GM18873 (cell line): ENCODE results near the gene PRRT4.

Experiments
- ATAC-seq: cut with Tn5 transposase; IDR thresholded peaks from one replicate; pipeline ENCODE4 v1.9.1; 2021; ENCODE audit warnings: mild to moderate bottlenecking, moderate library complexity, moderate number of reproducible peaks; ENCODE audit not compliant: unreplicated experiment, low FRiP score

The PRRT4 gene

GRCh38 chr7:128378637-128379036 is 17.1 kb upstream of the PRRT4 start:
- ATAC-seq: no peak

- no peak for ATAC-seq
Observed at GRCh38 chr7:128376077-128376476, 14.6 kb upstream of the PRRT4 start.

GRCh38 chr7:128374041-128374440 is 12.6 kb upstream of the PRRT4 start:
- no peak for ATAC-seq

- ATAC-seq: no peak
Observed at GRCh38 chr7:128373606-128374005, 12.1 kb upstream of the PRRT4 start.

DNA sequence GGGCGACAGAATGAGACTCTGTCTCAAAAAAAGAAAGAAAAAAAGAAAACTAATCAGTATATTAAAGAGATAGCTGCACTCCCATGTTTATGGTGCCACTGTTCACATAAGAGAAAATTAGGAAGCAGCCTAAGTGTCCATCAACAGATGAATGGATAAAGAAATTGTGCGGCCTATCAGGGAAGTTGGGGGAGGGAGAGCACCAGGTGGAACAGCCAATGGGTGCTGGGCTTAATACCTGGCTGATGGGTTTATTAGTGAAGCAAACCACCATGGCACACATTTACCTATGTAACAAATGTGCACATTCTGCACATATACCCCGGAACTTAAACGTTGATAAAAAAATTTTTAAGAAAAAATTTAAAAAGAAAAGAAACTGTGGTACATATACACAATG is 9.0 kb upstream of the PRRT4 start:
- no peak for ATAC-seq

DNA sequence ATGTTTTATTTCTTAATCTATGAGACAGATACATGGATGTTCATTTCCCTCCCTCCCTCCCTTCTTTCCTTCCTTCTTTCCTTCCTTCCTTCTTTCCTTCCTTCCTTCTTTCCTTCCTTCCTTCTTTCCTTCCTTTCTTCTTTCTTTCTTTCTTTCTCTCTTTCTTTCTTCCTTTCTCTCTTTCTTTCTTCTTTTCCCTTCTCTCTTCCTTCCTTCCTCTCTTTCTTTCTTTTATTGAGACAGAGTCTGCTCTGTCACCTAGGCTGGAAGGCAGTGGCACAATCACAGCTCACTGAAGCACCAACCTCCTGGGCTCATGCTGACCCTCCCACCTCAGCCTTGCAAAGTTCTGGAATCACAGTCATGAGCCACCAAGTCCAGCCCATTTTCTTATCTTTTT is 5.5 kb upstream of the PRRT4 start:
- no peak for ATAC-seq

GRCh38 chr7:128366300-128366699 is 4.8 kb upstream of the PRRT4 start:
- no peak for ATAC-seq

DNA sequence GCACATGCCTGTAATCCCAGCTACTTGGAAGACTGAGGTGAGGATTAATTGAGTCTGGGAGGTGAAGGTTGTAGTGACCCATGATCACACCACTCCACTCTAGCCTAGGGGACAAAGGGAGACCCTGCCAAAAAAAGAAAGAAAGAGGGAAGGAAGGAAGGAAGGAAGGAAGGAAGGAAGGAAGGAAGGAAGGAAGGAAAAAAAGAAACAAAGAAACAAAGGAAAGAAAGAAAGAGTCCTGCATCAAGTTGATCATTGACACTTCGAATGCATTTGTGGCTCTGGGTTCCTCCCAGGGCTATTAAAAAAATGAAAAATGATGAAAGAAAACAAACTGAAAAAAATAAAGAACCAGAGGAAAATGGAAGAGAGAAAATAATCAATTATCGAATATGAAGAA is 3.9 kb upstream of the PRRT4 start:
- no peak for ATAC-seq

DNA sequence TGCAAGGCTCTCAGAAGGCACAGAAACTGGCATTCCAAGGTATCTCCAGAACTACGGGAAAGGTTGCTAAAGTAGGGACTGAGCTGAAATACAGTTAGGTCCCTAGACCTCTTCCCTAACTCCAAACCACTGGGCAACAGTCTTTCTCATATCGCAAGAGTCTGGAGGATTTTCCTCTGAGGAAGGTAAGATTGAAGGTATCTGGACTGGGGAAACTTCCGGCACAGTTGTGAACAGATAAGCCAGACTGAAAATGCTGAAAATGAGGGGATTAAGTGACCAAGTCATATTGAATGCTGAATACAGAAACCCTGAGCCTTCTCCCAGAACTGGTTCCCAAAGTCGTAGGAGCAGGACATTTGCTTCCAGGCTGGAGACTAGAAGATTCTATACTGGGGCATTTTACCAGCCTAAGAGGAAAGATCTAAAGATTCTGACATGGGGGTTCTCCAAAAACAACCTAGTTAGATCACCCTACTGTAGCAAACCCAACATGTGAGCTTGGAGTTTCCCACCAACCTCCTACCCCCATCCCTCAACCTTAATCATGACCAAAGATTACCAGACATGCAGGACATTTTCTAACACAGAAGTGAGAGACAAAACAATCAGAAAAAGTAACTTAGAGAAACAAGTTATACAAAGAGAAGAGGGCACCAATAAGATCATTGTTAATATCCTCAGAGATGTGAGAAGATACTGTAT is 2.8 kb upstream of the PRRT4 start:
- no peak for ATAC-seq

GRCh38 chr7:128363261-128363721 is 1.8 kb upstream of the PRRT4 start:
- ATAC-seq: no peak

DNA sequence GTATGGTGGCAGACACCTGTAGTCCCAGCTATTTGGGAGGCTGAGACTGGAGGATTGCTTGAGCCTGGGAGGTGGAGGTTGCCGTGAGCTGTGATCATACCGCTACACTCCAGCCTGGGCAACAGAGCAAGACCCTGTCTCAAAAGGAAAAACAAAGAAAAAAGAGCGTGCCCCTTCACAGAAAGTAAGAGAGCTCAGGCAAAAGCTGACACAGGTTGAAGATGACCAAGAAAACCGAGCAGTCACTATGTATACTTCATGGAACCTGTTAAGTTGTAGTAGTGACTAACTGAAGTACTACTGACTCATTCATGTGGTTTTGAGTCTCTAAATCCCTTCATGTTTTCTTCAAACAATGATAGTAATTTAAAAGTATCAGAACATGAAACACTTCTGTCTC is 1.2 kb upstream of the PRRT4 start:
- no peak for ATAC-seq

DNA sequence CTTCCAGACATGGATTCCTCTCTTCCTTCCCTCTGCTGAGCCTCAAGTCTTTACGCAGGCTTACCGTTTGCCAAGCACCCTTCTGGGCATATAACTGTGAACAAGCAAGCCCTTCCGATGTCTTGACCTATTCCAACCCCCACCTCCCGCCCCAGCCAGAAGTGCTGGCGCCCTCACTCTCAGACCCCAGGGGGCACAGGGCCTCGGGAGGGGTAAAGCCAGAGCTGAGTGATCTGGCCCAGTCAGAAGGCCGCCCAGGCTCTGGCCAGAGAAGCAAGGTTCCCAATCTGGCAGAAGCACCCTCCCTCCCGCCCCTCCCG is 1.2 kb downstream of the PRRT4 start:
- no peak for ATAC-seq

- no peak for ATAC-seq
Observed at GRCh38 chr7:128359939-128360338, 1.6 kb downstream of the PRRT4 start.

DNA sequence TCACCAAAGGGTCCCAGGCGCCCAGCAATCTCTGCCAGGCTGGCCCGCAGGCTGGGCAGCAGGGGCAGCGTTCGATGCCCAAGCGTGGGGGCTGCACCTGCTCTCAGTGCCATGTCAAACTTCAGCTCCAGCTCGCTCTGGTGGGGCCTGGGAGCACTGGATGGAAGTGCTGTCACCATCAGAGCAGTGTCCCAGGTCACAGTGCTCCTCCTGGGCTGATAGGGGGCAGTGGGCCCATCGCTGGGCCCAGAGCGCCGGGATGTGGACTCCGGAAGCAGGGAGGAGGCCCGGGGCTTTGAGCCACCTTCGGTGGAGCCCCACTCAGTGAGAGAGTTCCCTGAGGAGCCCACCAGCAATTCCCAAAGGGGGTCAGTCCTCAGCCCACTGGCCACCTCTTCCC is 2.2 kb downstream of the PRRT4 start:
- no peak for ATAC-seq

- no peak for ATAC-seq
Observed at GRCh38 chr7:128358233-128358632, 3.3 kb downstream of the PRRT4 start.

GRCh38 chr7:128357217-128357613 is 4.3 kb downstream of the PRRT4 start:
- no peak for ATAC-seq

GRCh38 chr7:128356546-128357216 is 4.8 kb downstream of the PRRT4 start:
- no peak for ATAC-seq

DNA sequence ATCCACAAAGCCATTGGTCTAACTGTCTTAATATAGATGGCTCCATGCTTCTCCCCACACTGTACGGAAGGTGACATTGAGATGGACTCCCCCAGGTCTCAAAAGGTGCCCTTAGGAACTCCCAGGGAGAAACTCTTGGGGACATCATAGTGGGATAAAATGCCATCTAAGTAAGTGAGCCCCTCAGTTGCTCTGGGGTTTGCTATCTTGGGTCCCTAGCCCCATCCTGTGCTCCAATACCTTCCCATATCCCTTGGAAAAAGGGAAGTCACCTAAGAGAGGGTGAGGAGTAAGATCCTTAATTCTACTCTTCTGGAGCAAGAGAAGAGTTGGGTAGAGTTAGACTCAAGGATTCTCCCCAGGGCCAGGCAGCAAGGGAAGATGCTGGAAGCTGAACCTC is 7.9 kb downstream of the PRRT4 start:
- ATAC-seq: no peak

DNA sequence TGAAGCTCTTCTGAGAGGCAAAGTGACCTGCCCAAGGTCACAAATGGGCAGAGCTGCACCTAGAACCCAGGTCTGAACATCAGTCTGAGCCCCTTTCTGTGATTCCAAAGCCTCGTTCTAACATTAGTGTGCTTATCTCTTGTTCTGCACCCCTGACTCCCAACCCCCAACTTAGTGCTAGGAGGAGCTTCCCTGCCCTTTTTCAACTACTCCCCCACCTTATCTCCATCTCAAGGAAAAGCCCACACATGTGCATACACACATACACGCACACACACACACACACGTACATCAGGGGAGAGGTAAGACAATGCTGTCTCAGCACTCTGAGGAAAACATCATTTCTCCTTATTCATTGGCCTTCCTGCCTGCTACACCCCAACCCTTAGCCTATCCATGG is 8.3 kb downstream of the PRRT4 start:
- ATAC-seq: no peak

DNA sequence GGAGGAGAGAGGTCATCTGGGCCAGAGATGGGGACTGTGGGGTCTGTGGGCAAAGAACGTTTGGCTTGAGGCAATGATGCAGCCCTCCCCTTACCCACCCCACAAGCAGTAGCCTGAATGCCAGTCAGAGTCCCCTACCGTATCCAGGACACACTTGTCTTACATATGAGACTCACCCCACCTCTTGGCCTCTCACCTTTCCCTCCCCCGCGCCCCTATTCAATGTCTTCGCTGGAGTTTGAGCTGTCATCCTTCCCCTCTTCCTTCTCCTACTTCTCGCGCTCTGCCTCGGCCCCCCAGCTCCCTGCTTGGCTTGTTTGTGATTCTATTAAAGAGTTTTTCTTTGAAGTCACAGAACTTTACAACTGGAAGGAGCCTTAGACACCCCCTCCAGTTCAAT is 8.9 kb downstream of the PRRT4 start:
- no peak for ATAC-seq

GRCh38 chr7:128352153-128352537 is 9.3 kb downstream of the PRRT4 start:
- ATAC-seq: no peak
